GM18951 (cell line): ENCODE results near the gene MIPEP.

Experiments
- POLR2A ChIP-seq: IDR thresholded peaks from 4 replicates; pipeline ENCODE4 v1.6.1; 2011; ENCODE audit warnings: mild to moderate bottlenecking; ENCODE audit not compliant: insufficient read length, insufficient read depth; ENCODE audit errors: extremely low read depth
- in situ Hi-C: fragments of 300-500 bp; cut with MboI; formaldehyde crosslinking; loops from one replicate; pipeline ENCODE4 v1.12.0; 2022; ENCODE audit warnings: low sequenced_read_pairs, mixed read lengths, inconsistent platforms; ENCODE audit not compliant: unreplicated experiment

MIPEP gene

GRCh38 chr13:23824371-23824770 is 64.8 kb downstream of the MIPEP start:
- no peak for TF ChIP-seq POLR2A
- in situ Hi-C loops = no loop called here

GRCh38 chr13:23822252-23822824 is 66.9 kb downstream of the MIPEP start:
- in situ Hi-C loops = no loop called here

GRCh38 chr13:23820530-23820929 is 68.7 kb downstream of the MIPEP start:
- in situ Hi-C loops = no loop called here
- no peak for TF ChIP-seq POLR2A

More at GRCh38 chr13:23822252-23822824, 66.9 kb downstream of the MIPEP start:
- TF ChIP-seq POLR2A = no peak

- TF ChIP-seq POLR2A = no peak
- in situ Hi-C loops = no loop called here
Measured at GRCh38 chr13:23817830-23818229, 71.4 kb downstream of the MIPEP start.

DNA sequence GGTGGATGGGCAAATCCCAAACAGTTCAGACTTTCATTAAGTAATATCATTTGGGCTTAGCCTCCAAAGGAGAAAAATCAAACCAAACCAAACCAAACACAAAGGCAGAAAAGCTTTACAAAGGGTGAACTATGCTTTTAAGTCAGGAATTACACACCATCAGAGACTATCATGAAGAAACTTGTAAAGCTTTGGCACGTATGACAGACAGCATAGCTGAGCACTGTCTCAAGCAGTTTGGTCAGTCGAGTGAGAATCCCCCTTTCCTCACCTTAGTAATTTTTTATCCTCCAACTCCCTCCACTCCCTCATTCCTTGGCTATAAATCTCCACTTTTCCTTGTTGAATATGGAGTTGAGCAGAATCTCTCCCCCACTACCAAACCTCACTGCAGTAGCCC is 72.1 kb downstream of the MIPEP start:
- no peak for TF ChIP-seq POLR2A
- in situ Hi-C loops = no loop called here

- in situ Hi-C loops = no loop called here
- no peak for TF ChIP-seq POLR2A
Measured at GRCh38 chr13:23813635-23814034, 75.6 kb downstream of the MIPEP start.

GRCh38 chr13:23811366-23812062 is 77.7 kb downstream of the MIPEP start:
- in situ Hi-C loops = no loop called here
- TF ChIP-seq POLR2A = no peak

DNA sequence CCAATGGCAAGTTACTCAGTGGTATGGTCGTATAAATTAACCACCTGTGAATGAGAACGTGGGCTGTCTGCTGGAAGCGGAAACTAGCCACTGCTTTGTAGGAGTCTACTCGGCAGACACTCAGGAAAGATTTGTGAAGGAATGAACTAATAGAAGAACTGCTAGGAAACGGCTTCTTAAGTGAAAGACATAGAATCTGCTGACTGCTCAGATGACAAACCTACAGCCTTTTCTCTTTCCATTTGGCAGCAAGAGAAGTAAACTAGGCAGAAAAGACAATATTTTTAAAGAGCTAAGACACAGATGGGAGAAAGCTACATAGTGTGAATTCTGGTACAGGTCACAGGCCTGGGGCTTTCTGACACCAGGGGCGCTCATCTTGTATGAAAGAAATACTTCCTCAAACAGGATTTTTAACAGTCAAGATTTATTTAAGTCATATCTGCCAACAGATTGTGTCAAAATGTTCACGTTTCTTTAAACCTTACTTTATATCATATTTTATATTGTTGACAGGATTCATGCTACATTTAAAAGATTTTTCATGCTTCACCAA is 78.4 kb downstream of the MIPEP start:
- in situ Hi-C loops = no loop called here

GRCh38 chr13:23808803-23809202 is 80.4 kb downstream of the MIPEP start:
- in situ Hi-C loops = no loop called here
- TF ChIP-seq POLR2A = no peak

More for the DNA sequence above, 78.4 kb downstream of the MIPEP start:
- no peak for TF ChIP-seq POLR2A

GRCh38 chr13:23806874-23807526 is 82.2 kb downstream of the MIPEP start:
- in situ Hi-C loops = no loop called here
- TF ChIP-seq POLR2A = no peak

DNA sequence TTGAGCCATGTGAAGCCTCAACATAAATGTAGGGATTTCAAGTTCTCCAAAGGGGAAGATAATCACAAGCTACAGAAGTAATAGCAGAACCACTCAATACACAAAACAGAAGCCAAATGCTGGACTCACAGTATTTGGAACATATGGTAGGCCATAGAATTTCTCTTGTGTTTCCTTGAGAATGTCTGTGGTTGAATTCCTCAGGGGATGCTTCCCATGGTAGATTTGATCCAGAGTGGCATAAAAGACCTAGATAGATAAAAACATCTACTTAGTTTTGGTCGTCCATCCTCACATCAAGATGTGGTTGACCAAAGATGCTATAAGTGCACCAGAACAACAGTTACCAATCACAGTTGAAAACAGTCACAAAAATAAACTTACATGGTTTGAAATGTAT is 83.4 kb downstream of the MIPEP start:
- no peak for TF ChIP-seq POLR2A
- in situ Hi-C loops = no loop called here

DNA sequence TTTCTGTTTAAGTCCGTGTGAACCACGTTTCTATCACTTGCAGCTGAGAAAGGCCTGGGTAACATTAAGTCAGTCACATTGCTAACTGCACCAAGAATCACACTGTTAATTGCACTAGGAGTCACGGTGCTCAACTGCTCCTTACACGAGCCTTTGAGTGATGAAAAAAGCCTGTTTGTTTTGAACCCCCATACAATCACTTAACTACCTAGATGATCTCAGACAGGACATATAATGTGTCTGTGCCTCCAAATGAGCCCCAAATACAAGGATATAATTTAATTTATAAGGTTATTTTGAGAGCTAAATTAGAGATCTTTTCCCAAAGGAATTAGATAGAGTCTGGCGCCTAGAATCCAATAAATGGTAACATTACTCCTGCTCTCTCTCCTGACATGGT is 84.1 kb downstream of the MIPEP start:
- in situ Hi-C loops = no loop called here
- no peak for TF ChIP-seq POLR2A

- in situ Hi-C loops = no loop called here
- TF ChIP-seq POLR2A = no peak
Measured at GRCh38 chr13:23804166-23804565, 85.0 kb downstream of the MIPEP start.

DNA sequence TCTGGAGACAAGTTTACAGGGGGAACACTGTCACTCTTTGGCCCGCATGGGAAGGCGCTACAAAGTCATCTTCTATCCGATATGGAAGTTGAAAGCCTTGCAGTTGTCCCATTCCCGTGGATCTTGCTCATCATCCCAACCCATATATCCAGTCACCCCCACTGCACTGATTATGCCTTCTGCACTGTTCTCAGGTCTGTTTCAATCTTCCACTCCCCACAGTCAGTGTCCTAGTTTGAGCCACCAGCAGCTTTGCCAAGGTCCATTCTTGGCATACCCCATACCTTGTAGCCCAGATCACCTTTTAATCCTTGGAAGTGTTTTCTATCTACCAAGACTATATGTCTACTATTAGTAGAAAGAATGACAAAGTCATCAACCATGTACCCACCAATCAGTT is 88.1 kb downstream of the MIPEP start:
- no peak for TF ChIP-seq POLR2A
- in situ Hi-C loops = no loop called here
